Lower leg skin (tissue), 3 donors: ENCODE measurements around the gene CFAP20DC.

Experiments used
- POLR2A ChIP-seq, 2 donors: fragments of 450-650 bp; IDR thresholded peaks; one replicate each; pipeline ENCODE4 v1.6.1; 2016 to 2017; ENCODE audit warnings: antibody characterized with exemption in 2 of 2, mild to moderate bottlenecking in 1 of 2, moderate library complexity in 1 of 2
- TF ChIP-seq, protein P1 (sequence below), 3 donors: fragments of 450-650 bp; IDR thresholded peaks; one replicate each; pipeline ENCODE4 v1.5.1; 2016; ENCODE audit warnings: antibody characterized with exemption in 3 of 3, mild to moderate bottlenecking in 3 of 3, moderate library complexity in 2 of 3

DNA sequence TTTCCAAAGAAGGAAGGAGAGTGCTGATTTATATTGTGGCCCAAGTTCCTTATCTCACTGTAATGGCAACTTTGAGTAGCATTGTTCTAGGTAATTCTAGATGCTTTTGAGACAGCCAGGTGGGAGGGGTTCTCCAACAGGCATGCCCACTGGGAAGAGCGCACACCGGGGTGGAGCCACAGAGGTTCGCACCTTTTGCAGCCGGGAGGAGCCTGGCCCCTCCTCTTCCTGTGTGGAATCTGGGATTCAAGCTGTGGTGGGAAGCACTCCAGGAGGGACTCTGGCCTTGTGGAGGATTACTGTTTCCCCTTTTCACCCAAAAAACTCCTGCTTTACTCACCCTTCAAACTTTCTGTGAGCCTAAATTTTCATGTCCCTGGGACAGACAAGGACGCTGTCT, 53.1 kb downstream of the CFAP20DC start:
- TF ChIP-seq, protein P1, sequence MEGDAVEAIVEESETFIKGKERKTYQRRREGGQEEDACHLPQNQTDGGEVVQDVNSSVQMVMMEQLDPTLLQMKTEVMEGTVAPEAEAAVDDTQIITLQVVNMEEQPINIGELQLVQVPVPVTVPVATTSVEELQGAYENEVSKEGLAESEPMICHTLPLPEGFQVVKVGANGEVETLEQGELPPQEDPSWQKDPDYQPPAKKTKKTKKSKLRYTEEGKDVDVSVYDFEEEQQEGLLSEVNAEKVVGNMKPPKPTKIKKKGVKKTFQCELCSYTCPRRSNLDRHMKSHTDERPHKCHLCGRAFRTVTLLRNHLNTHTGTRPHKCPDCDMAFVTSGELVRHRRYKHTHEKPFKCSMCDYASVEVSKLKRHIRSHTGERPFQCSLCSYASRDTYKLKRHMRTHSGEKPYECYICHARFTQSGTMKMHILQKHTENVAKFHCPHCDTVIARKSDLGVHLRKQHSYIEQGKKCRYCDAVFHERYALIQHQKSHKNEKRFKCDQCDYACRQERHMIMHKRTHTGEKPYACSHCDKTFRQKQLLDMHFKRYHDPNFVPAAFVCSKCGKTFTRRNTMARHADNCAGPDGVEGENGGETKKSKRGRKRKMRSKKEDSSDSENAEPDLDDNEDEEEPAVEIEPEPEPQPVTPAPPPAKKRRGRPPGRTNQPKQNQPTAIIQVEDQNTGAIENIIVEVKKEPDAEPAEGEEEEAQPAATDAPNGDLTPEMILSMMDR (IDR thresholded peaks at IDR 0.05) = no peak
- TF ChIP-seq POLR2A (IDR thresholded peaks at IDR 0.05) = no peak
